Thoracic aorta (tissue), 2 donors: Measurements from ENCODE around the gene OSBPL5. TPM values are rescaled to one million over a fixed set of nuclear protein-coding genes. Genes with fewer than 3 reads are reported as not detected.

ENCODE experiments used
- ATAC-seq: fragments of 150-250 bp; one replicate; pipeline ENCODE4 v1.8.0; 2017; ENCODE audit warnings: low read depth; ENCODE audit not compliant: insufficient number of reproducible peaks, low FRiP score
- DNase-seq: peaks from one replicate; pipeline ENCODE4 v3.0.0-alpha.2; 2020; ENCODE audit warnings: low spot score
- H3K27ac ChIP-seq, 2 donors: fragments of 200-600 bp; sonication (generic); 1 replicate in 1 of 2; 2 replicates in 1 of 2; pipeline ENCODE4 v1.5.1; 2016; ENCODE audit warnings: mild to moderate bottlenecking in 2 of 2, moderate library complexity in 2 of 2
- H3K27me3 ChIP-seq: fragments of 200-600 bp; sonication (generic); replicated peaks from 2 replicates; pipeline ENCODE4 v1.6.0; 2016; ENCODE audit warnings: mild to moderate bottlenecking; ENCODE audit not compliant: insufficient read depth
- H3K36me3 ChIP-seq: fragments of 200-600 bp; sonication (generic); one replicate; pipeline ENCODE4 v1.5.1; 2016
- H3K4me1 ChIP-seq, 2 donors: fragments of 200-600 bp; sonication (generic); 1 replicate in 1 of 2; 2 replicates in 1 of 2; pipeline versions ENCODE4 v1.5.1 to v1.6.0; 2016; ENCODE audit warnings: low read depth in 2 of 2, mild to moderate bottlenecking in 1 of 2; ENCODE audit not compliant: control insufficient read depth in 1 of 2
- H3K4me3 ChIP-seq: fragments of 200-600 bp; sonication (generic); 2 replicates; pipeline ENCODE4 v1.5.1; 2016; ENCODE audit warnings: mild to moderate bottlenecking
- H3K9me3 ChIP-seq: fragments of 200-600 bp; sonication (generic); 2 replicates; pipeline ENCODE4 v1.5.1; 2016
- CTCF ChIP-seq: fragments of 200-600 bp; sonication (generic); IDR thresholded peaks from one replicate; pipeline ENCODE4 v1.5.1; 2019; ENCODE audit warnings: antibody characterized with exemption
- total RNA-seq, 2 donors: library from RNA; depleted of rRNA; stranded (reverse); fragments of >200 nt; gene quantifications; one replicate each; pipeline versions ENCODE4 v1.1.0 to v1.2.3, GENCODE V29; 2016

OSBPL5 gene
- total RNA-seq, 2 donors from 2014 or later, result 99.9 to 121 TPM

DNA sequence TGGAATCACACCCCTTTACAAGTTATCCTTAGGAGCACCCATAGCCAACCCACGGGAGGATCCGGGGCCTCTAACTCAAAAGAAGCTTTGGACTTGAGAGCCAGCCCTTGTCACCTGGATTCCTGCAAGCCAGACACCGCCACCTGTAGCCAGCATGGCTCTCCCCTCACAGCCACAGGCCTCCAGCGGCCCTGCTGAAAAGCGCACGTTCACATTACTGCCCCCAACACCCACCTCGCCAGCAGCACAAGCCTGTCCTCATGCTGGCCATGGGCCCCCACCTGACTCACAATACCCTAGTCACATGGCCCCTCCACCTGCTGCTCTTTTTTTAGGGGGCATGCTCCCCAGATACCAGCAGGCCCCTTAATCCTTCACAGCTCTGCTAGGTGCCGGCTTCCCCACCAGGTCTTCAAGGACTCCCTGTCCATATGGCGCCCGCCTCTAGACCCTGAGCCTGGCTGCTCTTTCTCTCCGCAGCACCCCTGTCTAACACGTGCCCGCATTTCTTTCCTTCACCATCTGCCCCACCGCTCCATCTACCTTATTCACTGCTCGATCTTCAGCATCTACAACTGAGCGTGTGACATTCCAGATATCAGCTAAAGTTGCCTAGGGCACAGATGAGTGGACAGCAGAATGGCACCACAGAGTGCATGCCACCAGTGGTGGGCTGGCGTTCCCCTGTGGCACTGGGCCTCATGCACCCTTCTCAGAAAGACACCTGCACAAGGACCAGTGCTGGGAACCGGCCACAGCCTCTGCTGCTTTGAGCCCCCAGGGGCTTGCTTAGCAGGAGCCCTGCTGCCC lies 114.5 kb downstream of the OSBPL5 start:
- Histone ChIP-seq H3K4me1 (peaks cover 7 to 22% of the 10 kb centered on the region in 2 donors), H3K4me3 (no peak overlapping the region), H3K9me3 (no peaks in the 10 kb centered on the region), H3K27ac (peak overlapping the region; percentile 47 to 72), H3K36me3 (peaks cover 7% of the 10 kb centered on the region), H3K27me3 (no peaks in the 10 kb centered on the region)
- ATAC-seq (no peak), DNase-seq (no peak)
- TF ChIP-seq CTCF, result no peak

DNA sequence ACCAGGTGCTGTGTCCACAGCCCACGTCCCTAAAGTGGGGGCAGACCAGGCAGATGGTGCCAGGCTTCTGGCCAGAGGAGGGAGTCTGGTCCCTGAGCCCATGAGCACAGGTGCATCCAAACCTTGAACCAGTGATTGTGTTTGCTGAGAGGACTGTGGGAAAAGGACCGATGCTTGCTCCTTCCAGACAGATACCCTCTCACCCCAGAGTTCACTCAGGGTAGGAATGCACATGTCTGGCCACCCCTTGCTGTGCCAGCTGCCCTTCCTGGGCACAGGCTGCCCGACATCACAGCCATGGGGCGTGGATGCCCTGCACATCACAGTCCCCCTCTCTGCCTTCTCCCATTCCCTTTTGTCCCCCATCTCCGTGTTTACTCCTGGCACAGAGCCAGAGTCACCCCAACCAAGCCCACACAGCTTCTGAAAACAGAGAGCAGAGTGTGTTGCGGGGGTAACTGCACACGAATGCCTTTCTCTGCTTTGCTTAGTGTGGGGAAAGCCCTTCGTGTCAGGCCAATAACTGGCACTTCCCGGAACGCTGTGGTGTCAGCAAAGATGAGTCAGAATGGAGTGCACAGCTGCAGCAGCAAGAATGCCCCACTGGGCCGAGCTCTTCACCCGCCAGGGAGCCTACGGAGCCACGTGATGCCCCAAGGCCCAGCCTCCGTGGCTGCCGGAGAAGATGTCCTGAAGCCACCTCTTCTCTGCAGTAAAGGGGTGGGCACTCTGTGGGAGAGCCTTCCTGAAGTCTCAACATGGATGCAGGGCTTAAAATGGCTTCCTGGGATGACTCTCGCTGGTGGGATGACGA lies 115.5 kb downstream of the OSBPL5 start:
- H3K9me3 ChIP-seq, result no peaks in the 10 kb centered on the region
- no peaks in the 10 kb centered on the region for H3K27me3 ChIP-seq
- DNase-seq (peak; percentile 55), ATAC-seq (peak; percentile 81)
- H3K4me1 ChIP-seq, result peaks cover 7 to 19% of the 10 kb centered on the region in 2 donors
- peak overlapping the region; percentile 51 to 72 for H3K27ac ChIP-seq
- peak; percentile 38 for TF ChIP-seq CTCF
- peak overlapping the region; percentile 49 for H3K4me3 ChIP-seq
- H3K36me3 ChIP-seq, result peaks cover 7% of the 10 kb centered on the region

DNA sequence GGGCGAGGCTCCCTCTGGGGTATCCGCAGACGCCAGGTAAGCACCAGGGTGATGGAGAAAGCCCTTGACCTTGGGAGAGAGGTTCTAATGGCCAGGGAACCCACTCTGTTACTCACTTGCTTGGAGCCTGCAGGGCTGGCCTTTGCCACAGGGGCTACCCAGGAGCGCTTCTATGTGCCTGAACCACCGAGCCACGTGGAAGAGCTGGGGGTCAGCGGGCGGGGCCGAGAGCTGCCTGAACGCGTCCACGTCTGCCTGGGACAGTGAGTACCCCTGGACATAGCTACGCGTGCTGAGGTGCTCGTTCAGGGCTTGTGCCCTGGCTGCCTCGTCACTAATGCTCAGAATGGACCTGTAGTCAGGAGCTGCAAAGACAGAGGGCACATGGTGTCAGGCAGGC lies 117.5 kb downstream of the OSBPL5 start:
- no peak for TF ChIP-seq CTCF
- H3K27ac ChIP-seq, result no peak overlapping the region
- H3K4me3 ChIP-seq, result no peak overlapping the region
- ATAC-seq, result no peak
- H3K36me3 ChIP-seq, result peaks cover 7% of the 10 kb centered on the region
- peaks cover 22 to 39% of the 10 kb centered on the region in 2 donors for H3K4me1 ChIP-seq
- no peaks in the 10 kb centered on the region for H3K9me3 ChIP-seq
- DNase-seq, result no peak
- H3K27me3 ChIP-seq, result no peaks in the 10 kb centered on the region

DNA sequence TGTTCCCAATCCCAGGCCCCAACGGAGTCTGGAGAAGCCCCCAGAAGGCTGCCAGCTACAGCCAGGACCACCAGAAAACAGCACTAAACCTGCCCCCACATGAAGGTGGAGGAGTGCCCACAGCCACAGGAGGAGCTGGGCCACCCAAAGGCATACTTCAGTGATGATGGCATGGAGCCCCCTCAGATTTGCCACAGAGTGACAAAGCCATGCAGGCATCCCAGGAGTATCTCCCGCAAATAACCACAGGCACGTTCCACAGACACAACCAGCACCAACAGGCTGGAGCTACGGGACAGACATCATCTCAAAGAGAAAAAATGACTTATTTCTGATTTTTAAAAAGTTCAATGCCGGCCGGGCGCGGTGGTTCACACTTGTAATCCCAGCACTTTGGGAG lies 118.5 kb downstream of the OSBPL5 start:
- DNase-seq (no peak), ATAC-seq (no peak)
- no peak overlapping the region for H3K27ac ChIP-seq
- peaks cover 7% of the 10 kb centered on the region for H3K36me3 ChIP-seq
- H3K27me3 ChIP-seq, result no peaks in the 10 kb centered on the region
- peaks cover 26 to 48% of the 10 kb centered on the region in 2 donors for H3K4me1 ChIP-seq
- no peak overlapping the region for H3K4me3 ChIP-seq
- H3K9me3 ChIP-seq, result no peaks in the 10 kb centered on the region
- TF ChIP-seq CTCF, result no peak

DNA sequence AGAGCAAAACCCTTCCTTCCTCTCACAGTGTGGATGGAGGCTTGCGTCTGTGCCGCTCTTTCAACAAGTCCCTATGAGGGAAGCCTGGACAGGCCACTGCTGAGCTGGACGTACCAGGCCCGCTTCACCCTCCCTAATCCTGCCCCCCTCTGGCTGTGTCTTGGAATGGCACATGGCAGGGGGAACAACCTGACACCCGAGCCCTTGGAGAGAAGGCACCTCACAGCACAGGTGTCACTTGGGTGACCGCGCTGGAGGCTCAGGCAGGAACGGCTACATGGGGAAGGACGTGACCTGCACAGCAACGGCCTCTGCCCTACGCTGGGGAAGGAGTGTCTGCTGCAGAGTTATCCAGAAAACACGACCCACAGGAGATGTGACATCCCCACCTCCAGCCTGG lies 118.9 kb downstream of the OSBPL5 start:
- no peak for TF ChIP-seq CTCF
- no peak overlapping the region for H3K27ac ChIP-seq
- no peaks in the 10 kb centered on the region for H3K27me3 ChIP-seq
- H3K36me3 ChIP-seq, result peaks cover 7% of the 10 kb centered on the region
- no peaks in the 10 kb centered on the region for H3K9me3 ChIP-seq
- H3K4me3 ChIP-seq, result no peak overlapping the region
- ATAC-seq (no peak), DNase-seq (no peak)
- H3K4me1 ChIP-seq, result peaks cover 26 to 48% of the 10 kb centered on the region in 2 donors
